ENCODE data around the gene MMP24. TPM values are rescaled to one million over a fixed set of nuclear protein-coding genes. Genes with fewer than 3 reads are reported as not detected.

MMP24 gene
- total and polyA plus RNA-seq, 2 of the 13 experiments (the other 11 are each of a cell fraction or from before 2014, with no cell fraction given) = 0.29 to 0.35 TPM

GRCh38 chr20:35287509-35288324, 61.2 kb downstream of the MMP24 start (continued):
- TF ChIP-seq FOXC1 (CRISPR knock-in tag; IDR thresholded peaks at IDR 0.05; ENCODE audit: borderline replicate concordance) (0 out of 2 replicates have a peak, but pooled peaks have one; percentile 61), EED (CRISPR knock-in tag; IDR thresholded peaks at IDR 0.05) (0 out of 2 replicates have a peak, but pooled peaks have one; percentile 7), BRD4 (CRISPR knock-in tag; IDR thresholded peaks at IDR 0.05) (peak; percentile 21; the same call in 1 of the 2 replicates), ZNF547 (CRISPR knock-in tag; IDR thresholded peaks at IDR 0.05) (no peak), CENPT (CRISPR knock-in tag; IDR thresholded peaks at IDR 0.05; ENCODE audit: low read depth) (peak; percentile 77; the same call in 1 of the 2 replicates), HIVEP1 (CRISPR knock-in tag; IDR thresholded peaks at IDR 0.05) (peak; percentile 64; the same call in 1 of the 2 replicates), ZNF556 (CRISPR knock-in tag; IDR thresholded peaks at IDR 0.05; ENCODE audit: borderline replicate concordance) (peak; percentile 77), NFATC3 (CRISPR knock-in tag; IDR thresholded peaks at IDR 0.05) (no peak), PRDM10 (CRISPR knock-in tag; IDR thresholded peaks at IDR 0.05; ENCODE audit: low read depth) (peak; percentile 83), MZF1 (CRISPR knock-in tag; IDR thresholded peaks at IDR 0.05; ENCODE audit: borderline replicate concordance) (no peak), NRL (CRISPR knock-in tag; IDR thresholded peaks at IDR 0.05; ENCODE audit: borderline replicate concordance) (no peak), JUN (CRISPR knock-in tag; IDR thresholded peaks at IDR 0.05) (0 out of 2 replicates have a peak, but pooled peaks have one; percentile 12), ZNF276 (CRISPR knock-in tag; IDR thresholded peaks at IDR 0.05; ENCODE audit: low read depth) (no peak), HIC2 (CRISPR knock-in tag; IDR thresholded peaks at IDR 0.05; ENCODE audit: low read depth) (peak; percentile 58; the same call in 1 of the 2 replicates), RELA (CRISPR knock-in tag; IDR thresholded peaks at IDR 0.05) (peak; percentile 23; the same call in 1 of the 2 replicates)

All from HepG2 (cell line).